ENCODE results near the gene CERS4.
A peak's percentile ranks its signal among the peaks of the same experiment; 100 is the strongest.
"Not testable (repeated sequence)": the region's sequence is repeated elsewhere in the genome, so short reads cannot be mapped to it uniquely, and the experiment has no call there.

Gene CERS4, protein sequence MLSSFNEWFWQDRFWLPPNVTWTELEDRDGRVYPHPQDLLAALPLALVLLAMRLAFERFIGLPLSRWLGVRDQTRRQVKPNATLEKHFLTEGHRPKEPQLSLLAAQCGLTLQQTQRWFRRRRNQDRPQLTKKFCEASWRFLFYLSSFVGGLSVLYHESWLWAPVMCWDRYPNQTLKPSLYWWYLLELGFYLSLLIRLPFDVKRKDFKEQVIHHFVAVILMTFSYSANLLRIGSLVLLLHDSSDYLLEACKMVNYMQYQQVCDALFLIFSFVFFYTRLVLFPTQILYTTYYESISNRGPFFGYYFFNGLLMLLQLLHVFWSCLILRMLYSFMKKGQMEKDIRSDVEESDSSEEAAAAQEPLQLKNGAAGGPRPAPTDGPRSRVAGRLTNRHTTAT

DNA sequence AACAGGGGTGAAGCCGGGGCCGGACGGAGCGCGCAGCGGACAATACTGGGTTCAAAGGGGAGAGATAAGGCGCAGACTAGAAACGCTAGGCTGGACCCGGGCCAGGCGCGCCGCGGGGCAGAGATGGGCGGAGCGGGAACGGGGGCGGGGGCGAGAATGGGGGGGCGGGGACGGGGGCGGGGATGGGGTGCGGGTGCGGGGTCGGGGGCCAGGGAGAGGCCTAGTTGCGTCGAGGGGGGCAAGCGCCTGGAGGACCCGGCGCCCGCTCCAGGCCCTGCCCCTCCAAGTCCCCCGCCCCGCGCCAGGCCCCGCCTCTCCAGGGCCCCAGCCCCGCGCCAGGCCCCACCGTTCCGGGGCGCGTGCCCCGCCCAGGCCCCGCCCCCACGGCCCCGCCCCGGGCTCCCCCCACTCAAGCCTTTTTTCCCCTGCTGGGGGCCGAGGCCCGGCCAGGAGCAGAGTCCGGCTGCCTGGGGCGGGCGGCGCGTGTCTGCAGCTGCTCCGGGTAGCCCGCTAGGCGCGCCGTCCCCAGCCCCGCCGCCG, at the start of gene CERS4:
TSS of gene CERS4 (plus strand) at position 449 of the 540 bp plus-strand sequence. CDS start 41,707 bp downstream, outside the sequence.
- DNase-seq = peak; percentile 60

DNA sequence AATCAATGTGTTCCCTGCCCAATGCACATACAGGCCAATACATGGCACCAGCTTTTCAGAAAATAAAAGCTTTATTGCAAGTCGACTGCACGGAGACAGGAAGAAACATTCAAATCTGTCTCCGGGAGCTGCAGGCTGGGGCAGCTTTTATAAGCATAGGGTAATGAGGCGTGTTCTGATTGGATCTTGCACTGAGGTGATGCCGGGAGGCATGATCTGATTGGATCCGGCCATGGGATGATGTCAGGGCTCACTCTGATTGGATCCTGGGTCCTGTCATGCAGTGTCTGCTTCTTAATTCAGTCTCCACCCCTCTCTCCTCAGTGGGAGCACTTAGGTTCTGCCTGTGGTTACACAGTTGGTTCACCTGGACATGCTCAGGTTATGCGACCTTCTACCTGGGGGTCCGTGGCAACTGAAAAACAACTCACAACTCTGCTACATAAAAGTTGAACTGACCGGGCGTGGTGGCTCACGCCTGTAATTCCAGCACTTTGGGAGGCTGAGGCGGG, 48.0 kb upstream of the CERS4 start:
- peak; percentile 69 for DNase-seq

- DNase-seq = no peak
These were observed 45.4 kb upstream of the CERS4 start for GRCh38 chr19:8163759-8164158.

DNA sequence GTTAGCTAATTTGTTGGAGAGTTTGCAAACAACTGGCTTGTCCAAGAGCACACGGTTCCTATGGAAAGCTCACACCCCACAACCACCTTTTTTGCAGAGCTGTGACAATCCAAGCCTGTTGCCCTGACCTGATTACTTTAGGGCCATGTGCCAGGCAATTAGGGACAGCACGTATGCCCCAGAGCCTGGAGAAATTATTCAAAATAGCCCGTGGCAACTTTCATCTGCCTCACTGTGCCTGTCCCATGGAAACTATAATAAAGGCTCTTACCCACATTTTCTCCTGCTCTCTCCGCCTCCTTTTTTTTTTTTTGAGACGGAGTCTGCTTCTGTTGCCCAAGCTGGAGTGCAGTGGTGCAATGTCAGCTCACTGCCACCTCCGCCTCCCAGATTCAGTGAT, 41.2 kb upstream of the CERS4 start:
- DNase-seq = no peak

DNA sequence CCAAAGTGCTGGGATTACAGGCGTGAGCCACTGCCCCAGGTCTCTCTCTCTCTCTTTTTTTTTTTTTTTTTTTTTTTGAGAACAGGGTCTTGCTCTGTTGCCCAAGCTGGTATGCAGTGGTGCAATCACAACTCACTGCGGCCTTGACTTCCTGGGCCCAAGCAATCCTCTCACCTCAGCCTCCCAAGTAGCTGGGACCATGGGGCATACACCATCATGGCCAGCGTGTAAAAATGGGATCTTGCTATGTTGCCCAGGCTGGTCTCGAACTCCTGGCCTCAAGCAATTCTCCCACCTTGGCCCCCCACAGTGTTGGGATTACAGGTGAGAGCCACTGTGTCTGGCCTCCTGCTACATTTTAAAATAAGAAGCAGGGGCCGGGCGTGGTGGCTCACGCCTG, 40.6 kb upstream of the CERS4 start:
- no peak for DNase-seq

DNA sequence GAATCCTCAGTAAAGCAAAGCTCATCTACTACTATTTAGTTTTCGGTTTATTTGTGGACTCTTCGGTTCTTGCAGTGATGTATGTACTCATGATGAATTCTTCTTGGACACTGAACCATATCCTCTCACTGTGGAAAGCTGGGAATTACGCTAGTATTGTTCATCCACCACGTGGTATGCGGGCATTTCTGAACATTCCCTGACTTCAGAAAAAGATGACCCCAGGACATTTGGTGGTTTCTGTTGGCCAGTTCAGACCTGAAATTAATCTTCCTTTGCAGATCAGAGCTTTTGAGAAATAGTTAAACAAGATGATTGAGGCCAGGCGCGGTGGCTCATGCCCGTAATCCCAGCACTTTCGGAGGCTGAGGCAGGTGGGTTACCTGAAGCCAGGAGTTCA, 34.5 kb upstream of the CERS4 start:
- no peak for DNase-seq

GRCh38 chr19:8180018-8180417, 29.2 kb upstream of the CERS4 start:
- DNase-seq = no peak

- DNase-seq = no peak
These were observed 24.9 kb upstream of the CERS4 start for GRCh38 chr19:8184274-8184673.

DNA sequence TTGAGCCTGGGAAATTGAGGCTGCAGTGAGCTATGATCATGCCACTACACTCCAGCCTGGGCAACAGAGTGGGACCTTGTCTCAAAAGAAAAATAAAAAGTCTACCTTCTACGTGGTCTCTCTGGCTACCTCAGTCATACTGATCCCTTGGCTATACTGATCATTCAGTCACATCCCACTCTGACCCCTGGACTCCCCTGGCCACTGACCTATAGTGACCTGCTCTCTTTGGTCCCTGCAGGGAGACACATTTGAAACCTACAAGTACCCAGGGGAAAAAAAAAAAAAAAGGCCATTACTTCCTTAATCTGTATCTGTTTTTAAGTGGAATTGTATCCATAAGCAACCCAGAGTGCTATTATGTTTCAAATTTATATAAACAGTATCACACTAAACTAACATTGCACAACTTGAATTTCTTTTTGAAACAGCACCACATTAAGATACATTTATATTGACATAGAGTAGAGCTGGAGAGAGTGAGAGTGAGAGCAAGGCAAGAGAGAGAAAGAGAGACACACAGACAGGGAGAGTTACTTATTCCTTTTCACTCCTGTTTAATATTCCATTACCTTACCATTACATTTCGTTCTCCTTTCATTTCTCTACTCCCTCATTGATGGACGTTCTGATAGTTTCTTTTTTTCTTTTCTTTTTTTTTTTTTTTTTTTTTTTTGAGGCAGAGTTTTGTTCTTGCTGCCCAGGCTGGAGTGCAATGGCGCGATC, 23.7 kb upstream of the CERS4 start:
- no peak for DNase-seq

DNA sequence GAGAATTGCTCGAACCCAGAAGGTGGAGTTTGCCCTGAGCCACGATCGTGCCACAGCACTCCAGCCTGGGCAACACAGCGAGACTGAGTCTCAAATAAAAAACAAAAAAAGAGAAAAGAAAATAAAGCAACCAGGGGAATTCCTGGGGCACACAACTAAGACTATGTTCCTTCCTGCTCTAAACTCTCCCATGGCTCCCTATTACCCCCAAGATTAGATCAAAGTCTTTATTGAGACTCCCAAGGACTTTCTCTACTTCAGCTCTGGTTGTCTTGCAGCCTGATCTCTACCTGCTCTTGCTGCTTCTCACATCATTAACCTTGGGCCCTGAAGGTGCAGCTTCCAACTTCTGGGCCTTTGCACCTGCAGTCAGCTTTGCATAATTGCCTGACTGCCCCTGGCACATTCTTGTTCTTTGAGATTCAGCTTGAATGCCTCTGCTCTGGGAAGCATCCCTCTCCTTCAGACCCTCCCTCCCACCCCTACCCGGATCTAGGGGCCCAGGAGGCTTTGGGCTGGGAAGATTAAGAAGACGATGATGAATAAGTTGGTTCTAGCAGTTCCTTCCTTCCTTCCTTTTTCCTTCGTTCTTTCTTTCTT, 16.8 kb upstream of the CERS4 start:
- DNase-seq = no peak

GRCh38 chr19:8194528-8195267, 14.5 kb upstream of the CERS4 start:
- no peak for DNase-seq

DNA sequence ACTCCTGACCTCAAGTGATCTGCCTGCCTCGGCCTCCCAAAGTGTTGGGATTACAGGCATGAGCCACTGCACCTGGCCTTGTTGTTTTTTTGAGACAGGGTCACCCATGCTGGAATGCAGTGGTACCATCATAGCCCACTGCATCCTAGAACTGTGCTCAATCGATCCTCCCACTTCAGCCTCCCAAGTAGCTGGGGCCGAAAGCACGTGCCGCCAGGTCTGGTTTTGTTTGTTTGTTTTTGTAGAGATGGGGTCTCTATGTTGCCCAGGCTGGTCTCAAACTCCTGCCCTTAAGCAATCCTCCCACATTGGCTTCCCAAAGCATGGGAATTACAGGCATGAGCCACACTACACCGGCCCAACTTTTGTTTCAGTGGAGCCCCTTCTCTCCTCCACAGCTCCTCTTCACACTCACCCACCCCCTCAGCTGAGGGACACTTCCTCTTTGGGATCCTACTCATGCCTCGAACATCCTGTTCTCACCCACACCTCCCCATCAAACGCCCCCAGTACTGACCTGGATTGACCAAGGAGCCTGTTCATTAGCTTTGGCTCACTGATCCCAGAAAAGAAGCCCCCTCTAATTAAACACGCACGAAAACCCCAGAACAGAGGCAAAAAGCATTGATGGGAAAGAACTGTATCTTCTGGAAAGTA, 12.8 kb upstream of the CERS4 start:
- no peak for DNase-seq

- DNase-seq = not testable (repeated sequence)
These were observed 5.7 kb upstream of the CERS4 start for GRCh38 chr19:8203288-8204120.

DNA sequence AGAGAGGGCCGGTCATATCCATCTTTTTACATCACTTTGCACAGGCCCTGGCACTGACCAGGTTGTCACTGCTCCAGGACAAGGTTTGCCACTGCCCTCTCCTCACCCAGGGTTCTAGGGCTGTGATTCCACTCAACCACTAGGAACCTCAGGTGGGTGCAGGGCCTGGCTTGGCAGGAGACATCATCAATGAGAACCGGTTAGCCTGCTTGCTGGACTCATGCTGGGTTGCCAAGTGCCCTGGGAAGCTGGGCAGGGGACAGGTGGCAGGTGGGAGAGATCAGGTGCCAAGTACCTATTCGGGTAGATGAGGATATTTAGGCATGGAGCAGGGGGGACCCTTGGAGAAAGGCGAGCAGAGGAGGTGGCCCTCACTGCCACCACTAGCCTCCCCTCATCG, 4.2 kb upstream of the CERS4 start:
- DNase-seq = no peak

DNA sequence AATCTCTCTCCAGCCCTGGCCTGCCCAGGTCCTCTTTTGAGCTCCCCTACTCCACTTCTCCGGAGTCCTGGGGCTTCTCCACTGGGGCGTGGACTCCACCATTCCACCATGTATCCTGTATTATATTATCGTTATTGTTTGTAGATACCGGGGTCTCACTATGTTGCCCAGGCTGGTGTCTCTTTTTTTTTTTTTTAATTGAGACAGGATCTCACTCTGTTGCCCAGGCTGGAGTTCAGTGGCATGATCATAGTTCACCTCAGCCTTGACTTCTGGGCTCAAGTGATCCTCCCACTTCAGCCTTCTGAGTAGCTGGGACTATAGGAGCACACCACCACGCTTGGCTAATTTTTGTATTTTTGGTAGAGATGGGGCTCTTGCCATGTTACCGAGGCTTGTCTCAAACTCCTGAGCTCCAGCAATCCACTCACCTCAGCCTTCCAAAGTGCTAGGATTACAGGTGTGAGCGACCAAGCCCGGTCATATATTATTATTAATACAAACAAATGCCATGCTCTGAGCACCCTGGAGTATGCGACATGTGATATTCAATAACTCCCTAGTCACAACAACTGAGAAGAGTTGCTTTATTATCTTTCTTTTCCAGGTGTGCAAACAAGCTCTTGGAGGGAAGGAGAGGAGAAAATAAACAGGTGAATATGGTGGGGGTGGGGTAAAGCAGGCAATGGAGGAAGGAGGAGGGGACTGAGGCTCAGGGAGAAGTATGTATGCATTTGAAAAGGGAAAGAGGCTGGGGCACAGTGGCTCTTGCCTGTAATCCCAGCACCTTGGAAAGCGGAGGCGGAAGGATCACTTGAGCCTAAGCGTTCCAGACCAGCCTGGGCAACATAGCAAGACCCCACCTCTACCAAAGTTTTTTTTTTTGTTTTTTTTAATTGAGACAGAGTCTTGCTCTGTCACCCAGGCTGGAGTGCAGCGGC, 2.8 kb upstream of the CERS4 start:
- DNase-seq = no peak

DNA sequence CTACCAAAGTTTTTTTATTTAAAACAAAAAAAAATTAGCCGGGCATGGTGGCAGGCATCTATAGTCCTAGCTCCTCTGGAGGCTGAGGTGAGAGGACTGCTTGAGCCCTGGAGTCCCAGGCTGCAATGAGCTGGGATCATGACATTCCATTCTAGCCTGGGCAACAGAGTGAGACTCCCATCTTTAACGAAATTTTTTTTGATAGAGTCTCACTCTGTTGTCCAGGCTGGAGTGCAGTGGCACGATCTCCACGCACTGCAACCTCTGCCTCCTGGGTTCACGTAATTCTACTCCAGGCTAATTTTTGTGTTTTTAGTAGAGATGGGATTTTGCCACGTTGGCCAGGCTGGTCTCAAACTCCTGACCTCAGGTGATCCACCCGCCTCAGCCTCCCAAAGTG, 1.8 kb upstream of the CERS4 start:
- DNase-seq = not testable (repeated sequence)

GRCh38 chr19:8208119-8208921, 850 bp upstream of the CERS4 start:
- no peak for DNase-seq

DNA sequence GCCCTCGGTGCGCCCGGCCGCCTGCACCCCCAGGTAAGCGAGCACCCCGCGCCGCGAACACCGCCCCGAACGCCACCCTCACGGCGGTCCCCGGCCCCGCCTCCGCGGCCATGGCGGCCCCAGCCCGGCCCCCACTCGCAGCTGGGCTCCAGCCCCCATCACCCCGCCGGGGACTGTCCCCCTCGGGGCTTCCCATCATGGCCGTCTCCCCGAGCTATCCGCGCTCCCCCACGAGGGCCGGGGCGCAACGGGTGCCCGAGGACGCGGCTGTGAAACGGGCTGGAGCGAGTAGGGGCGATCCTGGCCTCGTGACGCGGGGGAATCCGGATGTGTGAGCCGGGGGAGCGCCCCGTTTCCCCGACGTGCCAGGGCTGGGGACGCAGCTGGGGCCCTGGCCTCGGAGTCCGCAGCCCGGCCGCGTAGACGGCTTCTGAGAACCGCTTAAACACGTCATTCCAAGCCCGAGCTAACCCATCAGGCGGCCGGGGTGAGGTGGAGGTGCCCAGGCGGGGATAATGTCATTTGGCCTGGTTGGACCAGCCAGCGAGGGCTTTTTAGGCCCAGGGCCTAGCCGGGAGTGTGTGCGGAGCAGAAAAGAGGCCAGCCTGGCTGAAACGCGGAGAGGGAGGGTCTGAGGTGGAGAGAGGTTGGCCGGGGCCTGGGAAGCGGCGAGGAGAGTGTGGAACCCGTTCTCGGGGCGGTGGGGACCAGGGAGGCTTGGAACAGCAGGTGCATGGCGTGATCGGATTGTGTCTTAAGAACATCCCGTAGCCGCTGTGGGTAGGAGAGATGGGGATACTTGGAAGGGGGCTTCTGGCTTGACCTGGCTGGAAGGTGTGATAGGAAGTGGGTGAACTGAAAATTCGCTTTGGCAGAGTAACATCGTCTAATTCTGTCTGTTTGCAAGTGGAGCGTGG, 550 bp downstream of the CERS4 start:
- DNase-seq = peak; percentile 57

Measured in NCI-H2171 treated with DMSO at 0.1 percent for 48 hours (cell line).